B cell (primary cell): ENCODE measurements around the gene BRINP2. TPM values are rescaled to one million over a fixed set of nuclear protein-coding genes. Genes with fewer than 3 reads are reported as not detected.

Experiments used
- ATAC-seq: fragments of 200-7000 bp; cut with Tn5 transposase; one replicate; pipeline ENCODE4 v1.10.0; 2021; ENCODE audit warnings: low read depth, mild to moderate bottlenecking, moderate number of reproducible peaks, moderate library complexity
- CTCF ChIA-PET: fragments of 350-600 bp; sonication (Branson Sonifier 250); formaldehyde crosslinking; loops from one replicate; lab custom pipeline; 2021; ENCODE audit warnings: antibody characterized with exemption, inconsistent platforms; lab: Charles Lee
- POLR2A ChIA-PET: fragments of 350-600 bp; sonication (Branson Sonifier 250); formaldehyde crosslinking; loops from one replicate; lab custom pipeline; 2021; ENCODE audit warnings: antibody characterized with exemption; lab: Charles Lee
- DNase-seq: peaks from one replicate; pipeline ENCODE4 v3.0.0; 2013
- H2AFZ ChIP-seq: 2 replicates; pipeline ENCODE4 v1.6.1; 2012; ENCODE audit warnings: mild to moderate bottlenecking, low read depth, low read length; ENCODE audit not compliant: insufficient read depth, poor library complexity, severe bottlenecking
- H3K27ac ChIP-seq, 2 donors: 1 replicate in 1 of 2; 2 replicates in 1 of 2; pipeline ENCODE4 v1.5.1; 2012 to 2013; ENCODE audit warnings: low read length in 2 of 2, mild to moderate bottlenecking in 2 of 2, moderate library complexity in 1 of 2
- H3K27me3 ChIP-seq, 4 experiments: fragments of 200-600 bp in 1 of 4; sonication (generic) in 1 of 4; replicated peaks in 1 of 4; 1 replicate in 2 of 4; 2 replicates in 2 of 4; pipeline versions ENCODE4 v1.6.1 to v1.7.0; 2013 to 2016; ENCODE audit warnings: low read length in 3 of 4, mild to moderate bottlenecking in 2 of 4, mixed read lengths in 1 of 4, moderate library complexity in 1 of 4; ENCODE audit not compliant: insufficient read depth in 4 of 4, control insufficient read depth in 3 of 4; ENCODE audit errors: control extremely low read depth in 1 of 4
- H3K36me3 ChIP-seq, 2 experiments: replicated peaks in 1 of 2; 1 replicate in 1 of 2; 2 replicates in 1 of 2; pipeline versions ENCODE4 v1.6.1 to v1.7.1; 2013; ENCODE audit warnings: low read length in 1 of 2; ENCODE audit not compliant: insufficient read depth in 2 of 2, control insufficient read depth in 1 of 2; ENCODE audit errors: control extremely low read depth in 1 of 2, extremely low read depth in 1 of 2
- H3K4me1 ChIP-seq, 2 donors: fragments of 200-600 bp in 1 of 2; sonication (generic) in 1 of 2; 1 replicate in 1 of 2; 2 replicates in 1 of 2; pipeline versions ENCODE4 v1.5.1 to v1.6.1; 2013 to 2017; ENCODE audit warnings: low read length in 2 of 2; ENCODE audit not compliant: control insufficient read depth in 2 of 2, insufficient read depth in 2 of 2
- H3K4me2 ChIP-seq: replicated peaks from 2 replicates; pipeline ENCODE3; 2012; ENCODE audit warnings: mild to moderate bottlenecking, low read depth, low read length; ENCODE audit not compliant: poor library complexity, severe bottlenecking
- H3K4me3 ChIP-seq, 5 experiments: fragments of 200-600 bp in 1 of 5; sonication (generic) in 1 of 5; 1 replicate in 3 of 5; 2 replicates in 2 of 5; pipeline versions ENCODE4 v1.5.1 to v1.7.0; 2011 to 2016; ENCODE audit warnings: low read length in 4 of 5, mild to moderate bottlenecking in 4 of 5, low read depth in 2 of 5, control low read depth in 1 of 5, moderate library complexity in 1 of 5; ENCODE audit not compliant: insufficient read depth in 1 of 5; ENCODE audit errors: control extremely low read depth in 1 of 5, extremely low read depth in 1 of 5
- H3K79me2 ChIP-seq: fragments of 200-600 bp; sonication (generic); one replicate; pipeline ENCODE4 v1.6.0; 2016; ENCODE audit warnings: low read length; ENCODE audit not compliant: control insufficient read depth, insufficient read depth
- H3K9ac ChIP-seq: fragments of 200-600 bp; sonication (generic); 2 replicates; pipeline ENCODE4 v1.6.1; 2017; ENCODE audit warnings: mild to moderate bottlenecking, low read length, moderate library complexity
- H3K9me3 ChIP-seq, 3 donors: one replicate each; pipeline versions ENCODE4 v1.6.1 to v1.7.1; 2013; ENCODE audit warnings: low read length in 2 of 3; ENCODE audit not compliant: control insufficient read depth in 2 of 3, insufficient read depth in 1 of 3; ENCODE audit errors: control extremely low read depth in 1 of 3
- H4K20me1 ChIP-seq: 2 replicates; pipeline ENCODE4 v1.6.0; 2012; ENCODE audit warnings: mild to moderate bottlenecking, low read length; ENCODE audit not compliant: insufficient read depth, control insufficient read depth, poor library complexity, severe bottlenecking
- H3K27ac Mint-ChIP-seq: one replicate; pipeline ENCODE4 v1.8.0; 2021; ENCODE audit warnings: mixed read lengths
- H3K27me3 Mint-ChIP-seq: one replicate; pipeline ENCODE4 v1.8.0; 2021; ENCODE audit warnings: mixed read lengths
- H3K4me1 Mint-ChIP-seq: one replicate; pipeline ENCODE4 v1.8.0; 2021; ENCODE audit warnings: mixed read lengths
- H3K4me3 Mint-ChIP-seq: one replicate; pipeline ENCODE4 v1.8.0; 2021; ENCODE audit warnings: mixed read lengths
- H3K9me3 Mint-ChIP-seq: one replicate; pipeline ENCODE4 v1.8.0; 2022; ENCODE audit warnings: mixed read lengths; ENCODE audit not compliant: insufficient read depth
- CTCF ChIP-seq: fragments of 200-600 bp; IDR thresholded peaks from one replicate; pipeline ENCODE4 v1.8.0; 2022; ENCODE audit warnings: antibody characterized with exemption, mild to moderate bottlenecking
- EZH2 ChIP-seq: IDR thresholded peaks from 2 replicates; pipeline ENCODE4 v1.6.1; 2012; ENCODE audit warnings: borderline replicate concordance, low read depth, mild to moderate bottlenecking, moderate library complexity, low read length; ENCODE audit not compliant: insufficient read depth, poor library complexity, severe bottlenecking
- WGBS: methylation state at CpG from one replicate; pipeline ENCODE4 v1.1.5; 2013; ENCODE audit warnings: missing lambda C conversion rate; ENCODE audit not compliant: insufficient coverage; 5-methylcytosine and 5-hydroxymethylcytosine counted together
- intact Hi-C: fragments of 100-400 bp; cut with micrococcal nuclease; formaldehyde crosslinking; loops from one replicate; pipeline ENCODE4 v1.10.0; 2022
- polyA plus RNA-seq: library from polyadenylated mRNA; depleted of rRNA; stranded (reverse); fragments of >200 nt; gene quantifications from 2 replicates; pipeline ENCODE4 v1.2.3, GENCODE V29; 2012
- total RNA-seq, 2 donors: library from RNA; stranded (reverse); fragments of 120-200 nt in 1 of 2; gene quantifications; 1 replicate in 1 of 2; 2 replicates in 1 of 2; pipeline versions ENCODE4 v1.2.3 to v1.2.4, GENCODE V29; 2013 to 2022

The BRINP2 gene
- total and polyA plus RNA-seq, 2 donors (not counting 1 experiment from before 2014, with no cell fraction given) = not detected

DNA sequence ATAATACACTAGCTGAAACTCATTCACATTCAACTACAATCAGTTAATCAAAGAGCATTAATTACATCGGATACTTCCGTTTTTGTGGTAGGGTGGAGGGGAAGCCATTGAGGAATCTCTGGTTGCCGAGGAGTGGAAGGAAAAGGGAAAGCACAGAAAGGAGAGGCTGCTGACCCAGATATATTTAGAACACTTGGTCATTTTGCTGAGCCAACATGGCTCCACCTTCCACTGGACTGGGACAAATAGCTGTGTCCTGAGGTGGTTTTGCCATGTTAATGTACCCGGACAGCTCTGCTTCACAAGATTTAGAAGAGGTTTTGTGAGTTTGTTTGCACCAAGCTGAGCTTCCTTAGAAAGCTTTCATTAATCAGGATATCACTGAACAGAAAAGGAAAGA is 32.4 kb upstream of the BRINP2 start:
- POLR2A ChIA-PET = no interaction called here
- no peaks in the 10 kb centered on the region for H3K36me3 ChIP-seq
- Mint-ChIP-seq H3K4me1 (peaks cover 15% of the 10 kb centered on the region), H3K4me3 (no peak overlapping the region), H3K27ac (no peak overlapping the region), H3K27me3 (peaks cover 3% of the 10 kb centered on the region), H3K9me3 (no peaks in the 10 kb centered on the region)
- no peaks in the 10 kb centered on the region for H3K9me3 ChIP-seq
- H2AFZ ChIP-seq = no peak overlapping the region
- TF ChIP-seq EZH2 (no peak), CTCF (no peak)
- ATAC-seq (no peak), DNase-seq (no peak)
- H3K27ac ChIP-seq = no peak overlapping the region
- no peak overlapping the region for H3K4me3 ChIP-seq
- no peaks in the 10 kb centered on the region for H3K27me3 ChIP-seq
- no peak overlapping the region for H3K9ac ChIP-seq
- H3K4me2 ChIP-seq = no peak overlapping the region
- no peaks in the 10 kb centered on the region for H3K79me2 ChIP-seq
- H3K4me1 ChIP-seq = peaks cover 0 to 13% of the 10 kb centered on the region in 2 donors
- no peaks in the 10 kb centered on the region for H4K20me1 ChIP-seq
- CTCF ChIA-PET = no interaction called here
- intact Hi-C loops = no loop called here
- 75% methylated on average over 2 of the region's 4 CpGs for WGBS

GRCh38 chr1:177142010-177142409 is 28.7 kb upstream of the BRINP2 start:
- Histone ChIP-seq H3K27ac (no peak overlapping the region), H2AFZ (no peak overlapping the region), H3K9ac (no peak overlapping the region), H3K4me2 (no peak overlapping the region), H4K20me1 (no peaks in the 10 kb centered on the region), H3K27me3 (no peaks in the 10 kb centered on the region), H3K4me1 (peaks cover 0 to 7% of the 10 kb centered on the region in 2 donors), H3K9me3 (no peaks in the 10 kb centered on the region), H3K4me3 (no peak overlapping the region), H3K36me3 (no peaks in the 10 kb centered on the region), H3K79me2 (no peaks in the 10 kb centered on the region)
- intact Hi-C loops = no loop called here
- no CpG with 5 or more reads among the region's 1 CpG for WGBS
- ATAC-seq = no peak
- Mint-ChIP-seq H3K27ac (no peak overlapping the region), H3K9me3 (no peaks in the 10 kb centered on the region), H3K4me3 (no peak overlapping the region), H3K27me3 (peaks cover 8% of the 10 kb centered on the region), H3K4me1 (peaks cover 9% of the 10 kb centered on the region)
- no peak for DNase-seq
- CTCF ChIA-PET = no interaction called here
- TF ChIP-seq EZH2 (no peak), CTCF (no peak)
- POLR2A ChIA-PET = no interaction called here
